Nephron (organoid): ENCODE results near the gene MORN1.

ENCODE experiments used
- H3K27ac Mint-ChIP-seq, 3 experiments: 2 replicates each; pipeline ENCODE4 v1.8.0; 2020; ENCODE audit warnings: mixed read lengths in 3 of 3, mild to moderate bottlenecking in 2 of 3, moderate library complexity in 1 of 3
- H3K27me3 Mint-ChIP-seq: 2 replicates; pipeline ENCODE4 v1.8.0; 2021; ENCODE audit warnings: low read depth, mild to moderate bottlenecking, moderate library complexity, mixed read lengths
- H3K36me3 Mint-ChIP-seq: 2 replicates; pipeline ENCODE4 v1.8.0; 2020; ENCODE audit warnings: low read depth, mixed read lengths
- H3K4me1 Mint-ChIP-seq: 2 replicates; pipeline ENCODE4 v1.8.0; 2020; ENCODE audit warnings: mixed read lengths
- H3K4me3 Mint-ChIP-seq, 3 experiments: 2 replicates each; pipeline ENCODE4 v1.8.0; 2020; ENCODE audit warnings: mild to moderate bottlenecking in 3 of 3, mixed read lengths in 3 of 3, moderate library complexity in 2 of 3
- H3K9me3 Mint-ChIP-seq: 2 replicates; pipeline ENCODE4 v1.8.0; 2020; ENCODE audit warnings: mixed read lengths
- CTCF ChIP-seq, 3 experiments: fragments of 200-600 bp; sonication (generic); IDR thresholded peaks; one replicate each; pipeline ENCODE4 v1.5.0; 2021; ENCODE audit warnings: antibody characterized with exemption in 3 of 3; ENCODE audit not compliant: unreplicated experiment in 3 of 3

The MORN1 gene

GRCh38 chr1:2282556-2283270, 108.6 kb downstream of the MORN1 start:
- H3K36me3 Mint-ChIP-seq = peaks cover 22% of the 10 kb centered on the region
- TF ChIP-seq CTCF (IDR thresholded peaks at IDR 0.05; ENCODE audit: unreplicated experiment in 3 of 3) = no peak
- peaks cover 16% of the 10 kb centered on the region for H3K4me1 Mint-ChIP-seq
- no peaks in the 10 kb centered on the region for H3K27me3 Mint-ChIP-seq
- peaks cover 4% of the 10 kb centered on the region for H3K9me3 Mint-ChIP-seq
- no peak overlapping the region for H3K4me3 Mint-ChIP-seq
- peak overlapping the region in 1 of 3 experiments; percentile 29 for H3K27ac Mint-ChIP-seq

- peaks cover 38% of the 10 kb centered on the region for H3K4me1 Mint-ChIP-seq
- H3K27me3 Mint-ChIP-seq = no peaks in the 10 kb centered on the region
- no peak for TF ChIP-seq CTCF (IDR thresholded peaks at IDR 0.05; ENCODE audit: unreplicated experiment in 3 of 3)
- H3K4me3 Mint-ChIP-seq = peak overlapping the region in 2 of 3 experiments; percentile 45 to 57
- peaks cover 4% of the 10 kb centered on the region for H3K9me3 Mint-ChIP-seq
- H3K27ac Mint-ChIP-seq = peak overlapping the region; percentile 99 to 100 (median 99)
- peaks cover 25% of the 10 kb centered on the region for H3K36me3 Mint-ChIP-seq
These were observed 111.5 kb downstream of the MORN1 start for GRCh38 chr1:2279817-2280216.

DNA sequence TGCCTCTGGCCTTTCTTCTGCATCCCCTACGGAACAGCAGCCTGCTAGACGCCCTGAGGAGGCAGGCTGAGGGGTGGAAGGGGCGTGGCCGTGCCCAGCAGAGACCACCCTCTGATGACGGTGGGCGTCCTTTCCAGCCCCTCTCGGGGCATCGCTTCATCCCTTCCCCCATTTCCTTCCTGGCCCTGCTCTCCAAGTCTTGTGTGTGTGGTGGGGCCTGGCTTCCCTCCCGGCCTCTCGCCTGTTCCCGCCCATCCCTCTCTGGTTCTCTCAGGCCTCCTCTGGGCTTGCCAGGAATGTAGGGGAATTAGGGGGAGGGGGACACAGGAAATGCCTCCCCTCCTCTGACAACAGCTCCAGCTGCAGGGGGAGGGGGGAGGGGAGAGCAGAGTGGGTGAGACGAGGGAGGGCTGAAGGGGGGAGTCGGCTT, 112.1 kb downstream of the MORN1 start:
- Mint-ChIP-seq H3K27ac (peak overlapping the region; percentile 99 to 100 (median 99)), H3K27me3 (no peaks in the 10 kb centered on the region), H3K36me3 (peaks cover 25% of the 10 kb centered on the region), H3K9me3 (peaks cover 4% of the 10 kb centered on the region), H3K4me3 (peak overlapping the region; percentile 45 to 57 (median 56)), H3K4me1 (peaks cover 44% of the 10 kb centered on the region)
- no peak for TF ChIP-seq CTCF (IDR thresholded peaks at IDR 0.05; ENCODE audit: unreplicated experiment in 3 of 3)

- TF ChIP-seq CTCF (IDR thresholded peaks at IDR 0.05; ENCODE audit: unreplicated experiment in 3 of 3) = no peak
- Mint-ChIP-seq H3K36me3 (peaks cover 25% of the 10 kb centered on the region), H3K4me3 (peak overlapping the region; percentile 45 to 57 (median 56)), H3K27me3 (no peaks in the 10 kb centered on the region), H3K9me3 (peaks cover 4% of the 10 kb centered on the region), H3K4me1 (peaks cover 49% of the 10 kb centered on the region), H3K27ac (peak overlapping the region; percentile 99 to 100 (median 99))
These were observed 112.7 kb downstream of the MORN1 start for GRCh38 chr1:2278591-2279209.

DNA sequence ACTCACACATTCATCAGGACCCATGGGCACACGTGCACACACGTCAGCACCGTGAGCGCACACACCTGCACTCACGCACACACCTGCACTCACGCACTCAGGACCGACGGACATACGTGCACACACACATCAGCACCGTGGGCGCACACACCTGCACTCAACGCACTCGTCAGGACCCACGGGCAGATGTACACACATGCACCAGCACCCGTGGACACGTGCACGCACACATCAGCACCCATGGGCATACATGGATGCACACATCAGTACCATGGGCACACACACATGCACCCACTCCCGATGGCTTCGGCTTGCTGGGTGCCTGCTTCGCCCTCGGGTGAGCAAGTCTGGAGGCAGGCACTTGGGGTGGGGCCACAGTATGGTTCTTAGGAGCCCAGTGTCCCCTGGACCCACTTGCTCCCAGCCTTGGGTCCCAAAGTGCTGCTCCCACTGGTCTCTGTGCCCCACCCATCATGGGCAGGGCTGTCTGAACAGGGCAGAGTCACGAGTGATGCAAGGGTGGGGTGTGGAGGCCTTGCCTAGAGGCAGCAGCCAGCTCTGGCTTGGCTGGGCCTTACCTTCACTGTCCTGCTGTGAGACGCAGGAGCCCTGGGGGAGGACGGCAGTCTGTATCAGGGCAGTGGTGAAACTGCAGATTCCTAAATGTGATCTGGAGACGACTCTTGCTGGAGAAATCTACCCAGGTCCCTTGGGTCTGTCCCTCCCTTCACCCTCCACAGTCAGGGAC, 113.4 kb downstream of the MORN1 start:
- Mint-ChIP-seq H3K4me3 (no peak overlapping the region), H3K27ac (peak overlapping the region; percentile 90 to 96 (median 93)), H3K4me1 (peaks cover 57% of the 10 kb centered on the region), H3K9me3 (peaks cover 4% of the 10 kb centered on the region), H3K27me3 (no peaks in the 10 kb centered on the region), H3K36me3 (peaks cover 25% of the 10 kb centered on the region)
- no peak for TF ChIP-seq CTCF (IDR thresholded peaks at IDR 0.05; ENCODE audit: unreplicated experiment in 3 of 3)
